ENCODE results near the gene ARHGEF28. TPM values are rescaled to one million over a fixed set of nuclear protein-coding genes. Genes with fewer than 3 reads are reported as not detected.

ARHGEF28 gene
- total RNA-seq, 1 experiment from 2014 or later = 0.57 TPM

GRCh38 chr5:73911761-73912393, 285.9 kb downstream of the ARHGEF28 start:
- Histone ChIP-seq H3K27me3 (ENCODE audit: insufficient read depth, low read length) (no peaks in the 10 kb centered on the region), H3K56ac (ENCODE audit: insufficient read length, low read depth, low read length) (no peak overlapping the region), H3K23me2 (ENCODE audit: insufficient read length, low read depth, low read length, poor library complexity, severe bottlenecking) (no peaks in the 10 kb centered on the region), H3K79me1 (ENCODE audit: insufficient read depth, low read depth, low read length, poor library complexity, severe bottlenecking) (no peaks in the 10 kb centered on the region), H4K20me1 (ENCODE audit: control insufficient read depth, insufficient read depth, insufficient read length) (no peaks in the 10 kb centered on the region), H3K9me3 (ENCODE audit: control insufficient read depth, low read depth, low read length) (no peaks in the 10 kb centered on the region), H3K4ac (ENCODE audit: low read depth, low read length) (no peak overlapping the region), H3K18ac (ENCODE audit: insufficient read length, low read depth, low read length) (no peak overlapping the region), H2BK12ac (ENCODE audit: insufficient read length, low read depth, low read length) (no peak overlapping the region), H2BK15ac (ENCODE audit: low read depth, low read length) (no peak overlapping the region), H2BK5ac (ENCODE audit: insufficient read length, low read length) (no peak overlapping the region), H4K8ac (replicated peaks; ENCODE audit: insufficient read length, low read depth, low read length) (no peak overlapping the region), H3K9ac (ENCODE audit: extremely low read depth, insufficient read length, low read length) (no peak overlapping the region), H3K27ac (ENCODE audit: insufficient read length, low read depth, low read length) (no peak overlapping the region), H4K91ac (ENCODE audit: insufficient read length, low read depth, low read length) (no peak overlapping the region), H3K23ac (ENCODE audit: insufficient read length, low read depth, low read length) (no peak overlapping the region), H2BK20ac (ENCODE audit: low read depth, low read length, poor library complexity, severe bottlenecking) (no peak overlapping the region), H3K14ac (ENCODE audit: insufficient read depth, low read length) (no peak overlapping the region), H3K79me2 (ENCODE audit: insufficient read depth, low read length) (no peaks in the 10 kb centered on the region), H3T11ph (ENCODE audit: low read length) (no peak overlapping the region), H2BK120ac (ENCODE audit: low read depth, low read length, poor library complexity, severe bottlenecking) (no peak overlapping the region), H3K4me2 (ENCODE audit: insufficient read depth, insufficient read length, low read length) (no peak overlapping the region), H2AK5ac (ENCODE audit: insufficient read length, low read length) (no peak overlapping the region), H4K5ac (ENCODE audit: insufficient read length, low read depth, low read length) (no peak overlapping the region), H2AFZ (ENCODE audit: low read length) (no peak overlapping the region), H3K4me1 (ENCODE audit: insufficient read depth, low read length) (no peaks in the 10 kb centered on the region)
- Mint-ChIP-seq H3K27me3 (ENCODE audit: low read depth) (no peaks in the 10 kb centered on the region), H3K36me3 (ENCODE audit: insufficient read depth in 1 of 3, low read depth in 3 of 3) (no peaks in the 10 kb centered on the region), H3K4me1 (no peaks in the 10 kb centered on the region), H3K4me3 (no peak overlapping the region), H3K27ac (no peak overlapping the region), H3K9me3 (peaks cover 0 to 4% of the 10 kb centered on the region in 2 experiments; a peak in 2 of 5 replicates)
- WGBS (ENCODE audit: extremely low coverage, insufficient read length, low lambda C conversion rate) = no CpG with 5 or more reads among the region's 4 CpGs
- TF ChIP-seq, protein P1, sequence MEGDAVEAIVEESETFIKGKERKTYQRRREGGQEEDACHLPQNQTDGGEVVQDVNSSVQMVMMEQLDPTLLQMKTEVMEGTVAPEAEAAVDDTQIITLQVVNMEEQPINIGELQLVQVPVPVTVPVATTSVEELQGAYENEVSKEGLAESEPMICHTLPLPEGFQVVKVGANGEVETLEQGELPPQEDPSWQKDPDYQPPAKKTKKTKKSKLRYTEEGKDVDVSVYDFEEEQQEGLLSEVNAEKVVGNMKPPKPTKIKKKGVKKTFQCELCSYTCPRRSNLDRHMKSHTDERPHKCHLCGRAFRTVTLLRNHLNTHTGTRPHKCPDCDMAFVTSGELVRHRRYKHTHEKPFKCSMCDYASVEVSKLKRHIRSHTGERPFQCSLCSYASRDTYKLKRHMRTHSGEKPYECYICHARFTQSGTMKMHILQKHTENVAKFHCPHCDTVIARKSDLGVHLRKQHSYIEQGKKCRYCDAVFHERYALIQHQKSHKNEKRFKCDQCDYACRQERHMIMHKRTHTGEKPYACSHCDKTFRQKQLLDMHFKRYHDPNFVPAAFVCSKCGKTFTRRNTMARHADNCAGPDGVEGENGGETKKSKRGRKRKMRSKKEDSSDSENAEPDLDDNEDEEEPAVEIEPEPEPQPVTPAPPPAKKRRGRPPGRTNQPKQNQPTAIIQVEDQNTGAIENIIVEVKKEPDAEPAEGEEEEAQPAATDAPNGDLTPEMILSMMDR (conservative IDR thresholded peaks at IDR 0.05) = no peak
- no peak for DNase-seq
